ENCODE measurements around the gene AMACR. TPM values are rescaled to one million over a fixed set of nuclear protein-coding genes. Genes with fewer than 3 reads are reported as not detected.

Gene AMACR
- total RNA-seq, 1 experiment from 2014 or later: 20.6 TPM

GRCh38 chr5:34037726-34038125 lies 29.9 kb upstream of the AMACR start:
- no peak overlapping the region for H3K27ac ChIP-seq (ENCODE audit: low read length)
- ATAC-seq: no peak
- ChIA-PET POLR2A (no interaction called here), CTCF (no interaction called here)
- intact Hi-C loops (cut with micrococcal nuclease; ENCODE audit: unreplicated experiment) (no loop called here), in situ Hi-C loops (cut with HindIII; ENCODE audit: low pct_unique_long_range_greater_than_20kb, low sequenced_read_pairs) (no loop called here)
- no peak for TF ChIP-seq SIN3A (IDR thresholded peaks at IDR 0.05; ENCODE audit: borderline replicate concordance, insufficient read depth, low read depth, low read length)
- TF ChIP-seq REST (IDR thresholded peaks at IDR 0.05; ENCODE audit: insufficient read depth in 1 of 2, low read depth in 2 of 2, low read length in 1 of 2): no peak
- no peak for TF ChIP-seq CTCF (IDR thresholded peaks at IDR 0.05)
- TF ChIP-seq TCF7L2 (IDR thresholded peaks at IDR 0.05; ENCODE audit: low read depth, low read length): no peak
- no peak for TF ChIP-seq POLR2AphosphoS5 (IDR thresholded peaks at IDR 0.05; ENCODE audit: low read depth, low read length)
- no peak overlapping the region for H3K4me3 ChIP-seq (ENCODE audit: low read depth in 2 of 2, low read length in 2 of 2)
- H3K9me3 ChIP-seq (ENCODE audit: control insufficient read depth, insufficient read depth, low read depth, low read length): no peaks in the 10 kb centered on the region
- H3K27me3 ChIP-seq (ENCODE audit: control insufficient read depth, insufficient read depth, low read length): no peaks in the 10 kb centered on the region
- no peaks in the 10 kb centered on the region for H3K36me3 ChIP-seq (ENCODE audit: control insufficient read depth, insufficient read depth, low read length)
- DNase-seq (ENCODE audit: low read depth, low spot score): no peak
- H3K4me1 ChIP-seq (ENCODE audit: control insufficient read depth, insufficient read depth, low read length): no peaks in the 10 kb centered on the region
- no TSS peak for BruUV-seq (replicated peaks)

- no peaks in the 10 kb centered on the region for H3K4me1 ChIP-seq (ENCODE audit: control insufficient read depth, insufficient read depth, low read length)
- no peaks in the 10 kb centered on the region for H3K36me3 ChIP-seq (ENCODE audit: control insufficient read depth, insufficient read depth, low read length)
- intact Hi-C loops (cut with micrococcal nuclease; ENCODE audit: unreplicated experiment) (no loop called here), in situ Hi-C loops (cut with HindIII; ENCODE audit: low pct_unique_long_range_greater_than_20kb, low sequenced_read_pairs) (no loop called here)
- BruUV-seq (replicated peaks): no TSS peak
- H3K4me3 ChIP-seq (ENCODE audit: low read depth in 2 of 2, low read length in 2 of 2): no peak overlapping the region
- no peak overlapping the region for H3K27ac ChIP-seq (ENCODE audit: low read length)
- no peak for TF ChIP-seq CTCF (IDR thresholded peaks at IDR 0.05)
- ATAC-seq (no peak), DNase-seq (ENCODE audit: low read depth, low spot score) (no peak)
- no peaks in the 10 kb centered on the region for H3K9me3 ChIP-seq (ENCODE audit: control insufficient read depth, insufficient read depth, low read depth, low read length)
- CTCF ChIA-PET: no interaction called here
- POLR2A ChIA-PET: no interaction called here
- no peaks in the 10 kb centered on the region for H3K27me3 ChIP-seq (ENCODE audit: control insufficient read depth, insufficient read depth, low read length)
These were observed 27.9 kb upstream of the AMACR start for GRCh38 chr5:34035756-34036155.

Data from Panc1 (cell line).